ENCODE measurements around the gene DUSP28. TPM values are rescaled to one million over a fixed set of nuclear protein-coding genes. Genes with fewer than 3 reads are reported as not detected.

DUSP28 gene
- polyA plus RNA-seq, 4 donors = 6.3 to 9.6 (median 8.1) TPM

DNA sequence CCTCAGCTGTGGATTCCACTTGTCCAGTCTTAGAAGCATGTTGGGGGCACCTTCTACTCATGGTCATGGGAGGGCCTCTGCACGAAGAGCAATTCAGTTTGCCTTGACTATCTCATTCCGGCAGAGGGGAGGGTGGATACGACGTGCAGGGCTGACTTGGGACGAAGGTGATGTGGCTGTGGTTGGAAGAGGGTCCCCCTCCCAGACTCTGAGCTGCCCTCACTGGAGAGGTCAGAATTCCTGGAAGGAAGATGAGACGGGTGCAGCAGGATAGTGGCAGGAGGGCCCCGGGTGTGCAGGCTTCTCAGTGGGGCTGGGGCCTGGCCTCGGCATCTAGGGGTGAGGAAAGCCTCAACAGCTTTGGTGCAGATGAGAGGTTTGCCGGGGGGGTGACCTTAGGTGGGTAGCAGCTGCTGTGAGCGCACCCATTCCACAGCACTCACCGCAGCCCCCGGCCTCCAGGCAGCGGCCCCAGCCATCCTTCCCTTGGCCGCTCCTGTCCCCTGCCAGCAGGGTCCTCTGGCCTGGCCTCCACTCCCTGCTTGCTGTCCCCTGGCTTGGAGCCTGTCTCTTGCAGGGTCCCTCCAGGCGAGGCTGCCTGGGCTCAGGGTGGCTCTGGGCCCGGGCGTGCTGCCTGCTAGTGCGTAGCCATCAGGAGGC, 11.3 kb downstream of the DUSP28 start:
- DNase-seq (ENCODE audit: low read depth in 4 of 4, low spot score in 3 of 4) = no peak

GRCh38 chr2:240572141-240573031, 12.2 kb downstream of the DUSP28 start:
- no peak for DNase-seq (ENCODE audit: low read depth in 4 of 4, low spot score in 3 of 4)

DNA sequence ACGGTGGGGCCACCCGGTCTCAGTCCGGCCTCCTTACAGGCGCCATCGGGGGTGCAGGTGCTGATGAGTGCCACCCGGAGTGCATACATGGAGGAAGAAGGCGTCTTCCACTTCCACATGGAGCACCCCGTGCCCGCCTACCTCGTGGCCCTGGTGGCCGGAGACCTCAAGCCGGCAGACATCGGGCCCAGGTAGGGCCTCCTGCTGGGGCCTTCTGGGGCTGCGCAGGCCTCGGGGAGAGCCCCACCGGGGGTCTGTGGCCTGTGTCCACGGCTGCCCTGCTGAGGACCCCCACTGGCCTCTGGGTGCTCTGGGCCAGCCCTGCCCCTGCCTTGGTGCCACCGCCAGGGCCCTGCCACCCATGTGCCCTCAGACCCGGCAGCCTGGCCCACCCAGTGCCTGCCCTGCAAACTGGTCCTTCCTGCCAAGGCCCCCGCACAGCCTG, 12.9 kb downstream of the DUSP28 start:
- no peak for DNase-seq (ENCODE audit: low read depth in 4 of 4, low spot score in 3 of 4)

DNA sequence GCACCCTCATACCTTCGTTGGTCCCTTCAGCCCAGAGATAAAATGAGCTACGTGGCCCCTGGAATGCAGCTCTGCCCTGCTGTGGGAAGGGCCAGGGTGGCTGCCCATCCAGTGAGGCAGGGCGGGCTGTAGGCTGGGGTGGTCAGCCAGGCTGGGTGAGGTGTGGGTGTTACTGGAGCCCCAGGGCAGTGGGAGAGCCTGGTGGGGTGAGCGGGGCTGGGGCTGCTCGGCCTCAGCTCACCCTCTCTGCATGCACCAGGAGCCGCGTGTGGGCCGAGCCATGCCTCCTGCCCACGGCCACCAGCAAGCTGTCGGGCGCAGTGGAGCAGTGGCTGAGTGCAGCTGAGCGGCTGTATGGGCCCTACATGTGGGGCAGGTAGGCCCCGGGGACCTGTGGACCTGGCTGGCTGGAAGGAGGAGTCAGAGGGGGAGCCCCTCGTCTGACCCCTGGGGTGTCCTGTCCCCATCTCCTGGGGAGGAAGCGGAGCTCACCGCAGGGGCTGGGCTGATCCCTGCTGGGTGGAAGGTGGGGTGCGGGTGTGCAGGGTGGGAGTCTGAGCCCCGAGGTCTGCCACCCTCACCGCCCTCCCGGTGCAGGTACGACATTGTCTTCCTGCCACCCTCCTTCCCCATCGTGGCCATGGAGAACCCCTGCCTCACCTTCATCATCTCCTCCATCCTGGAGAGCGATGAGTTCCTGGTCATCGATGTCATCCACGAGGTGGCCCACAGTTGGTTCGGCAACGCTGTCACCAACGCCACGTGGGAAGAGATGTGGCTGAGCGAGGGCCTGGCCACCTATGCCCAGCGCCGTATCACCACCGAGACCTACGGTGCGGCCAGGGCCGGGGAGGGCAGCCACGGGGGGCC, 13.6 kb downstream of the DUSP28 start:
- no peak for DNase-seq (ENCODE audit: low read depth in 4 of 4, low spot score in 3 of 4)

- DNase-seq (ENCODE audit: low read depth in 4 of 4, low spot score in 3 of 4) = no peak
Measured at GRCh38 chr2:240574386-240575100, 14.4 kb downstream of the DUSP28 start.

- no peak for DNase-seq (ENCODE audit: low read depth in 4 of 4, low spot score in 3 of 4)
Measured at GRCh38 chr2:240575101-240575965, 15.2 kb downstream of the DUSP28 start.

DNA sequence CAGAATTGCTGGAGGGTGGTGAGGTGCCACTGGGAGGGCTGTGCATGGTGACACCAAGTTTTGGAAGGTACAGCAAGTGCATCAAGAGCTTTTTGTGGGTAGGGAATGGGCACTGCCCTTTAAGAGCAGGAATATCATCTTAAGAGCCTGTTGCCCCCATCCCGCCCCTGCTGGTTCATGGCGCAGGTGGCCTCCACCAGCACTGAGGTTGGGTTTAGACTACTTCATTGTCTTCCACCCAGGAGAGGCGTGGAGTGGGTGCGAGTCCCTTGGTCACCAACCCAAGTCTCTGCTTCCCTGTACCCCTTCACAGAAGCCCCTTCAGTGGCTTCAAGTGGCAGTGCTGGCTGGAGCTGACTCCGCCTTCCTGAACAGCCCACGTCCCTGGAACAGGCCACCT, 15.9 kb downstream of the DUSP28 start:
- no peak for DNase-seq (ENCODE audit: low read depth in 4 of 4, low spot score in 3 of 4)

DNA sequence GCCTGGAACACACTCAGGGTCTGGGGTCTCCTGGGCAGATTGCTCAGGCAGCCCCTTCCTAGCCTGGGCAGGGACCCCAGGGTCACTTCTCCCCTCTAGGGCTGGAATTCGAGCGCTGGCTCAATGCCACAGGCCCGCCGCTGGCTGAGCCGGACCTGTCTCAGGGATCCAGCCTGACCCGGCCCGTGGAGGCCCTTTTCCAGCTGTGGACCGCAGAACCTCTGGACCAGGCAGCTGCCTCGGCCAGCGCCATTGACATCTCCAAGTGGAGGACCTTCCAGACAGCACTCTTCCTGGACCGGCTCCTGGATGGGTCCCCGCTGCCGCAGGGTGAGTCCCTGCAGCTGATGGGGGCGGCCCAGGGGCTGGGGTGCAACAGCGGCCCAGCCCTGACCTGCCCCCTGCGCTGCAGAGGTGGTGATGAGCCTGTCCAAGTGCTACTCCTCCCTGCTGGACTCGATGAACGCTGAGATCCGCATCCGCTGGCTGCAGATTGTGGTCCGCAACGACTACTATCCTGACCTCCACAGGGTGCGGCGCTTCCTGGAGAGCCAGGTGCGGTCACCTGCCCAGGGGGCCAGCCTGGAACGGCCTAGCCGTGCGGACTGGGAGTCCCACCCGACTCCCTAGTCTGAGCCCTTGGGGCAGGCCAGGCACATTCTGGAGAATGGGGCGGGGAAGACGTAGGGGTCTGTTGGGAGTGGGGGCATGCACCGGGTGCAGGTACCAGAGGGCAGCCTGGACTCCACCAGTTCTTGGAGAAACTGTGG, 16.5 kb downstream of the DUSP28 start:
- no peak for DNase-seq (ENCODE audit: low read depth in 4 of 4, low spot score in 3 of 4)

DNA sequence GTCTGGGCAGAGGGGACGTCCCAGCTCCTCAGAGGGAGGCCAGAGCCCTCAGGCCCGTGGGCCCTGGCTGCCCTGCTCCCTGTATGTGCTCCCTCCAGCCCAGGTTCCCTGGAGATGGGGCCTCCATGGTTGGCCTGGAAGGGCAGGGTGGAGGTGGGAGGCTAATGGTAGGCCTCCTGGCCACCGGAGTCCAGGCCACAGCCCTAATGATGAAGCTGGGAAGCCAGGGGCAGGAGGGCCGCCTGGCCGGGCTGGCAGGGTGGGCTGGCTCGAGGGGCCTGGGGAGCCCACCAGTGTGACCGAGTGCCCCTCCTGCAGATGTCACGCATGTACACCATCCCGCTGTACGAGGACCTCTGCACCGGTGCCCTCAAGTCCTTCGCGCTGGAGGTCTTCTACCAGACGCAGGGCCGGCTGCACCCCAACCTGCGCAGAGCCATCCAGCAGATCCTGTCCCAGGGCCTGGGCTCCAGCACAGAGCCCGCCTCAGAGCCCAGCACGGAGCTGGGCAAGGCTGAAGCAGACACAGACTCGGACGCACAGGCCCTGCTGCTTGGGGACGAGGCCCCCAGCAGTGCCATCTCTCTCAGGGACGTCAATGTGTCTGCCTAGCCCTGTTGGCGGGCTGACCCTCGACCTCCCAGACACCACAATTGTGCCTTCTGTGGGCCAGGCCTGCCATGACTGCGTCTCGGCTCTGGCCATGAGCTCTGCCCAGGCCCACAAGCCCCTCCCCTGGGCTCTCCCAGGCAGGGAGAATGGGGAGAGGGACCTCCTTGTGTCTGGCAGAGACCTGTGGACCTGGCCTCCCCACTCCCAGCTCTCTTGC, 17.3 kb downstream of the DUSP28 start:
- no peak for DNase-seq (ENCODE audit: low read depth in 4 of 4, low spot score in 3 of 4)

DNA sequence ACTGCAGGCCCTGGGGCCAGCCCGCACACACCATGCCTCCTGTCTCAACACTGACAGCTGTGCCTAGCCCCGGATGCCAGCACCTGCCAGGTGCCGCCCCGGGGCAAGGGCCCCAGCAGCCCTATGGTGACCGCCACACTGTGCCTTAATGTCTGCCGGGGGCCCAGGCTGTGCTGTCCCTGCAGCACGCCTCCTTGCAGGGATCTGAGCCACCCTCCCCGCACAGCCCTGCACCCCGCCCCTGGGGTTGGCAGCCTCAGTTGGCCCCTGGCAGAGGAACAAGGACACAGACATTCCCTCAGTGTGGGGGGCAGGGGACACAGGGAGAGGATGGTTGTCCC, 17.9 kb downstream of the DUSP28 start:
- DNase-seq (ENCODE audit: low read depth in 4 of 4, low spot score in 3 of 4) = no peak

GRCh38 chr2:240578488-240578887, 18.3 kb downstream of the DUSP28 start:
- no peak for DNase-seq (ENCODE audit: low read depth in 4 of 4, low spot score in 3 of 4)

DNA sequence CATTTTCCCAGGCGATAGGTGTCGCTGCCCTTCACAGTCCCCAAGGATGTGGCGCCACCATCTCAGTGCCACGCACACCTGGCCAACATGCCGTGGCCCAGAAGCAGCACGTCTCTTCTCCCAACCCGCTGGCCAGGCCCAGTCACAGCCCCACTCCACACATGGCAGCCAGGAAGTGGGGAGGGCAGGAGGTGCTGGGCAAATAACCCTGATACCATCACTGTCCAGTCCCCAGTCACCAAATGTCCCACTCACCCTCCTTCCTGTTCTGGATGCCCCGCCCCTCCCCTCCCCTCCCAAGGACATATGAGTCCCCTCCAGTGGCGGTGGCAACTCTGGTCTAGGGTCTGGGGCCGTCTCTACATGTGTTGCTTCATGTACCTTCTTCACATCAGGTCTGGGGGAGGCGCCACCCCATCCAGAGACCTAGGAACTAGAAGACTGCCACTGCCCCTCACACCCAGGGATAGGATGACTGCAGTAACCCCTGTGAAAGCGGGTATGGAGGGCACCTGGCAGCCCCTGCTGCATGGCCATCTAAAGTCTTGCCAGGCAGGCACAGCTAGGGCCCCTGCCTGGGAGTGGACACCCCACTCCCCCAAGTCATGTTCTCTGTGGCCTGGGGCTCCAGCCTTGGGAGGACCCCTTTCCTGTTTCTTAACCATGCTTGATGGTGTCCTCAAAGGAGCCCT, 19.1 kb downstream of the DUSP28 start:
- DNase-seq (ENCODE audit: low read depth in 4 of 4, low spot score in 3 of 4) = no peak

DNA sequence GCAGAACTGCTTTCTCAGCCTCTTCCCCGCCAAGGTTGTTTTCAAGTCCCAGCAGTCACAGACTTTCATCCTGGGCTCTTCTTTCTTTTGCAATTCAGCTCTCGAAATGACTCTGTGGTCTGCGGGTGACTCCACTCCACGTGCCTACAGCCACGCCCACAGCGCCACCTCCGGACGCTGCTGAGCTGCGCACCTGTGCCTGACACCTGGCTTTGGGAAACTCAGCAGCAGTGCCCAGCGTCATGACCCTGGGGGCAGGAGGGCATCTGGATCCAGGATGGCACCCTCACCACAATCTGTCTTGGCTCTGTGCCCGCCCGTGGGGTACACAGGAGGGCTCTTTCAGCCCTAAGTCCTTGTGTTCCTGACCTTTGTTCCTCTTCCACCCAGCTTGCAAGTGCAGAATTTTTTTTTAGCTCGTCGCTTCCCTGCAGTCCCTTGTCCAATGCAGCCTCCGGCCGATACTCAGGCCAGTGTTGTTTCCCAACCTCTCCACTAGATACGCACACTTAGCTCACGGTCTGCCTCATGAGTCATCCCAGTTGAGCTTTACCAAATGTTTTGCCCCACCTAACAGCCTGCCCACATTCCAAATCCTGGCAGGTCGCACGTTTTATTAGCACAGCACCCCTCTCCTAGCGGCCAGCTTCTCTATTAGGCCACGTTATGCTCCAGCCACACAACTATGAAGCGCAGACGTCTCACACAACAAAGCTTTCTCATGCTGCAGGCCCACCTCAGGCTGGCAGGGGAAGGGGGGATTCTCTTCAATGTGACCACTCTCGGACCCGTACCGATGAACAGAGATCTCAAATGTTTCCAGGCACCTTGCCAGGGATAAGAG, 19.8 kb downstream of the DUSP28 start:
- DNase-seq (ENCODE audit: low read depth in 4 of 4, low spot score in 3 of 4) = no peak

DNA sequence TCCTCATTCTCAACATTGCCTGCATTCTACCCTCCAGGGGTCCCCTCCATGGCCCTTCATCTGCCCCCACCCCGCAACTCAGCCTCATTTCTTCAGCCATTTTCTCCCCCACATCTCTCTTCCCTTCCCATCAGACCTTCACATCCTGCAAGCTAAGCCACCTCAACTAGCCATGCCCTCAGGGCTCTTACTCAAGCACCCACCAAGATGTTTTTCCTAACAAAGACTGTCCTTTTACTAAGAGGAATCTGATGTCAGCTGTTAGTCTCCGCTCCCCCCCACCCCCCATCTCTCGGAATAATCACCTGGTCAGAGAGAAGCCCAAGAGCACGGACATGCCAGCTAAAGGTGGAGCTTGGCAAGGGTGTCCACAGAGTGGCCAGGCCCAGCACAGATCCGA, 21.7 kb downstream of the DUSP28 start:
- no peak for DNase-seq (ENCODE audit: low read depth in 4 of 4, low spot score in 3 of 4)

GRCh38 chr2:240582781-240583180, 22.6 kb downstream of the DUSP28 start:
- DNase-seq (ENCODE audit: low read depth in 4 of 4, low spot score in 3 of 4) = no peak

GRCh38 chr2:240583774-240584173, 23.6 kb downstream of the DUSP28 start:
- DNase-seq (ENCODE audit: low read depth in 4 of 4, low spot score in 3 of 4) = no peak
